Measurements from ENCODE around the gene SLC38A10. TPM values are rescaled to one million over a fixed set of nuclear protein-coding genes. Genes with fewer than 3 reads are reported as not detected.

The SLC38A10 gene
- total RNA-seq, 1 experiment from 2014 or later: 43.8 TPM

DNA sequence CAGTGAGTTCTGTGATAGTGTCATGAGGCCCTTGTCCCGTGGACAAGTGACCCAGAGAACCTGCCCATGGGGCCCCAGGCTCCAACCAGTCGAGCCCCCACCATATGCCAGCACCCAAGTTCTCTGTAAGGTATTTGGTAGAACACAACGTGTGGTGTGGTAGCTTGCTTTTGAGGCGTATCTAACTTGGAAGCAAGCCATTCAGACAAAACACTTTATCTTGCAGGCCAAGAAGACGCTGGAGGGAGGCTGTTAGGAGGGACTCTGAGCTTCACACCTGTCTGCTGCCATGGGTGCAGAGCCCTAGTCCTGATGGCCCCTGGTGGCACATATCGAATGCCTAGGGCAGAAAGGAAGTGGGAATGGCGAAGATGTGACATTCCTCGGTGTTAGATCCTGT lies 54.3 kb downstream of the SLC38A10 start:
- Histone ChIP-seq H3K23me2 (ENCODE audit: insufficient read length, low read depth, low read length, poor library complexity, severe bottlenecking) (peaks cover 12% of the 10 kb centered on the region), H4K91ac (ENCODE audit: insufficient read length, low read depth, low read length) (no peak overlapping the region), H3K56ac (ENCODE audit: insufficient read length, low read depth, low read length) (no peak overlapping the region), H2BK12ac (ENCODE audit: insufficient read length, low read depth, low read length) (no peak overlapping the region), H2BK15ac (ENCODE audit: low read depth, low read length) (no peak overlapping the region), H3K4me1 (ENCODE audit: insufficient read depth, low read length) (no peaks in the 10 kb centered on the region), H3K4ac (ENCODE audit: low read depth, low read length) (no peak overlapping the region), H3K9me3 (ENCODE audit: control insufficient read depth, low read depth, low read length) (no peaks in the 10 kb centered on the region), H3K9ac (ENCODE audit: extremely low read depth, insufficient read length, low read length) (no peak overlapping the region), H3K18ac (ENCODE audit: insufficient read length, low read depth, low read length) (no peak overlapping the region), H3K4me2 (ENCODE audit: insufficient read depth, insufficient read length, low read length) (no peak overlapping the region), H3K27ac (ENCODE audit: insufficient read length, low read depth, low read length) (no peak overlapping the region), H2BK5ac (ENCODE audit: insufficient read length, low read length) (no peak overlapping the region), H3T11ph (ENCODE audit: low read length) (no peak overlapping the region), H4K20me1 (ENCODE audit: control insufficient read depth, insufficient read depth, insufficient read length) (peaks cover 3% of the 10 kb centered on the region), H2BK20ac (ENCODE audit: low read depth, low read length, poor library complexity, severe bottlenecking) (no peak overlapping the region), H4K8ac (replicated peaks; ENCODE audit: insufficient read length, low read depth, low read length) (no peak overlapping the region), H3K79me2 (ENCODE audit: insufficient read depth, low read length) (peaks cover 4% of the 10 kb centered on the region), H2AK5ac (ENCODE audit: insufficient read length, low read length) (no peak overlapping the region), H3K79me1 (ENCODE audit: insufficient read depth, low read depth, low read length, poor library complexity, severe bottlenecking) (peaks cover 3% of the 10 kb centered on the region), H4K5ac (ENCODE audit: insufficient read length, low read depth, low read length) (no peak overlapping the region), H2AFZ (ENCODE audit: low read length) (no peak overlapping the region), H2BK120ac (ENCODE audit: low read depth, low read length, poor library complexity, severe bottlenecking) (no peak overlapping the region), H3K27me3 (ENCODE audit: insufficient read depth, low read length) (no peaks in the 10 kb centered on the region), H3K14ac (ENCODE audit: insufficient read depth, low read length) (no peak overlapping the region), H3K23ac (ENCODE audit: insufficient read length, low read depth, low read length) (no peak overlapping the region)
- WGBS (ENCODE audit: extremely low coverage, insufficient read length, low lambda C conversion rate): no CpG with 5 or more reads among the region's 8 CpGs
- no peaks in the 10 kb centered on the region; a peak in 2 of 5 replicates for H3K9me3 Mint-ChIP-seq
- DNase-seq: no peak
- H3K4me3 Mint-ChIP-seq: peak overlapping the region; percentile 93 to 97
- H3K27ac Mint-ChIP-seq: no peak overlapping the region
- no peak for TF ChIP-seq CTCF (conservative IDR thresholded peaks at IDR 0.05)
- H3K27me3 Mint-ChIP-seq (ENCODE audit: low read depth): peaks cover 3% of the 10 kb centered on the region
- peaks cover 2 to 15% (median 9%) of the 10 kb centered on the region in 3 experiments; a peak in 5 of 7 replicates for H3K36me3 Mint-ChIP-seq (ENCODE audit: insufficient read depth in 1 of 3, low read depth in 3 of 3)
- peaks cover 19 to 32% of the 10 kb centered on the region in 2 experiments for H3K4me1 Mint-ChIP-seq

Measured in H9 (cell line).